ENCODE results near the gene VSTM4. TPM values are rescaled to one million over a fixed set of nuclear protein-coding genes. Genes with fewer than 3 reads are reported as not detected.

VSTM4 gene
- total RNA-seq, 1 experiment from 2014 or later = 0.07 TPM

DNA sequence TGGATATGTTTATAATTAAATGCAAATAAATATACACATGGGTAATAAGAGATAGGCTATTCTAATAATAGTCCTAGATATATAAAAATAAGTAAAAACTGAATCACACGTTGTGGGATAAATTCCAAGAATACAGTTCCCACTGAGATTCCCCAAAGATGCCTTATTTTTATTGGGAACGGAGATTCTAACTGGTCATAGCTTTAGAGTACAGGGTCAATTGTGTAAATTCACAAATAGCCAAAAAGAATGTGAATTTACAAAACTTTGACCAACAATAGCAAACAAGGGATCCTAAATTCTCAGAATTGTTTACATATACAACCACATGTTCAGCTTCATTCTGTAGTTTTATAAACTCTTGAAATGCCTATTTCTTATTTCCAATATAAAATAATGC is 65.0 kb downstream of the VSTM4 start:
- ChIA-PET POLR2A (no interaction called here), RAD21 (ENCODE audit: low non-redundant PET in 1 of 2, low total read pairs in 2 of 2, uncharacterized antibody in 2 of 2, unreplicated experiment in 2 of 2) (no interaction called here), CTCF (no interaction called here)
- Histone ChIP-seq H3K4me1 (ENCODE audit: control insufficient read depth in 1 of 2, insufficient read depth in 2 of 2, low read length in 2 of 2) (no peaks in the 10 kb centered on the region), H4K20me1 (ENCODE audit: insufficient read depth) (no peaks in the 10 kb centered on the region), H3K9ac (ENCODE audit: low read length) (no peak overlapping the region), H2AFZ (ENCODE audit: low read depth, low read length, poor library complexity, severe bottlenecking) (no peak overlapping the region), H3K4me2 (ENCODE audit: low read length) (no peak overlapping the region), H3K27me3 (ENCODE audit: insufficient read depth, low read length) (peaks cover 77% of the 10 kb centered on the region), H3K27ac (ENCODE audit: low read depth, low read length) (no peak overlapping the region), H3K36me3 (ENCODE audit: control insufficient read depth in 1 of 2, insufficient read depth in 2 of 2, low read length in 2 of 2) (no peaks in the 10 kb centered on the region), H3K4me3 (replicated peaks in 1 of 2; ENCODE audit: low read depth in 1 of 2, low read length in 2 of 2) (no peak overlapping the region), H3K79me2 (ENCODE audit: insufficient read depth, low read length) (no peaks in the 10 kb centered on the region), H3K9me3 (ENCODE audit: control insufficient read depth in 1 of 2, insufficient read depth in 1 of 2, low read depth in 1 of 2, low read length in 2 of 2) (no peaks in the 10 kb centered on the region), H3K9me2 (ENCODE audit: insufficient read depth) (no peaks in the 10 kb centered on the region)
- DNase-seq (ENCODE audit: low read depth, low spot score) (no peak), ATAC-seq (no peak)
- no peak for TF ChIP-seq JUND (IDR thresholded peaks at IDR 0.05)
- TF ChIP-seq, protein P1, sequence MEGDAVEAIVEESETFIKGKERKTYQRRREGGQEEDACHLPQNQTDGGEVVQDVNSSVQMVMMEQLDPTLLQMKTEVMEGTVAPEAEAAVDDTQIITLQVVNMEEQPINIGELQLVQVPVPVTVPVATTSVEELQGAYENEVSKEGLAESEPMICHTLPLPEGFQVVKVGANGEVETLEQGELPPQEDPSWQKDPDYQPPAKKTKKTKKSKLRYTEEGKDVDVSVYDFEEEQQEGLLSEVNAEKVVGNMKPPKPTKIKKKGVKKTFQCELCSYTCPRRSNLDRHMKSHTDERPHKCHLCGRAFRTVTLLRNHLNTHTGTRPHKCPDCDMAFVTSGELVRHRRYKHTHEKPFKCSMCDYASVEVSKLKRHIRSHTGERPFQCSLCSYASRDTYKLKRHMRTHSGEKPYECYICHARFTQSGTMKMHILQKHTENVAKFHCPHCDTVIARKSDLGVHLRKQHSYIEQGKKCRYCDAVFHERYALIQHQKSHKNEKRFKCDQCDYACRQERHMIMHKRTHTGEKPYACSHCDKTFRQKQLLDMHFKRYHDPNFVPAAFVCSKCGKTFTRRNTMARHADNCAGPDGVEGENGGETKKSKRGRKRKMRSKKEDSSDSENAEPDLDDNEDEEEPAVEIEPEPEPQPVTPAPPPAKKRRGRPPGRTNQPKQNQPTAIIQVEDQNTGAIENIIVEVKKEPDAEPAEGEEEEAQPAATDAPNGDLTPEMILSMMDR (IDR thresholded peaks at IDR 0.05 in 2 of 3, conservative IDR thresholded peaks at IDR 0.05 in 1 of 3; ENCODE audit: borderline replicate concordance in 1 of 3, insufficient read depth in 1 of 3, low read depth in 2 of 3, low read length in 2 of 3) = no peak
- no peak for TF ChIP-seq ZNF274 (IDR thresholded peaks at IDR 0.05; ENCODE audit: low read depth, low read length)
- no peak for TF ChIP-seq MAX (IDR thresholded peaks at IDR 0.05)
- TF ChIP-seq, protein P2, sequence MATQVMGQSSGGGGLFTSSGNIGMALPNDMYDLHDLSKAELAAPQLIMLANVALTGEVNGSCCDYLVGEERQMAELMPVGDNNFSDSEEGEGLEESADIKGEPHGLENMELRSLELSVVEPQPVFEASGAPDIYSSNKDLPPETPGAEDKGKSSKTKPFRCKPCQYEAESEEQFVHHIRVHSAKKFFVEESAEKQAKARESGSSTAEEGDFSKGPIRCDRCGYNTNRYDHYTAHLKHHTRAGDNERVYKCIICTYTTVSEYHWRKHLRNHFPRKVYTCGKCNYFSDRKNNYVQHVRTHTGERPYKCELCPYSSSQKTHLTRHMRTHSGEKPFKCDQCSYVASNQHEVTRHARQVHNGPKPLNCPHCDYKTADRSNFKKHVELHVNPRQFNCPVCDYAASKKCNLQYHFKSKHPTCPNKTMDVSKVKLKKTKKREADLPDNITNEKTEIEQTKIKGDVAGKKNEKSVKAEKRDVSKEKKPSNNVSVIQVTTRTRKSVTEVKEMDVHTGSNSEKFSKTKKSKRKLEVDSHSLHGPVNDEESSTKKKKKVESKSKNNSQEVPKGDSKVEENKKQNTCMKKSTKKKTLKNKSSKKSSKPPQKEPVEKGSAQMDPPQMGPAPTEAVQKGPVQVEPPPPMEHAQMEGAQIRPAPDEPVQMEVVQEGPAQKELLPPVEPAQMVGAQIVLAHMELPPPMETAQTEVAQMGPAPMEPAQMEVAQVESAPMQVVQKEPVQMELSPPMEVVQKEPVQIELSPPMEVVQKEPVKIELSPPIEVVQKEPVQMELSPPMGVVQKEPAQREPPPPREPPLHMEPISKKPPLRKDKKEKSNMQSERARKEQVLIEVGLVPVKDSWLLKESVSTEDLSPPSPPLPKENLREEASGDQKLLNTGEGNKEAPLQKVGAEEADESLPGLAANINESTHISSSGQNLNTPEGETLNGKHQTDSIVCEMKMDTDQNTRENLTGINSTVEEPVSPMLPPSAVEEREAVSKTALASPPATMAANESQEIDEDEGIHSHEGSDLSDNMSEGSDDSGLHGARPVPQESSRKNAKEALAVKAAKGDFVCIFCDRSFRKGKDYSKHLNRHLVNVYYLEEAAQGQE (IDR thresholded peaks at IDR 0.05; ENCODE audit: low read depth) = no peak
- TF ChIP-seq SP1 (IDR thresholded peaks at IDR 0.05; ENCODE audit: low read depth) = no peak
- TF ChIP-seq EZH2 (IDR thresholded peaks at IDR 0.05) = no peak
- intact Hi-C loops (cut with micrococcal nuclease) = no loop called here
- BruUV-seq (replicated peaks) = no TSS peak
